Ascending aorta (tissue), 2 donors: Measurements from ENCODE around the gene GRM7. TPM values are rescaled to one million over a fixed set of nuclear protein-coding genes. Genes with fewer than 3 reads are reported as not detected.

Experiments
- DNase-seq, 2 donors: peaks; one replicate each; pipeline ENCODE4 v3.0.0-alpha.2; 2019; ENCODE audit warnings: low spot score in 2 of 2
- H3K27ac ChIP-seq, 2 donors: fragments of 200-600 bp; sonication (generic); one replicate each; pipeline ENCODE4 v1.5.1; 2016 to 2017; ENCODE audit warnings: mild to moderate bottlenecking in 1 of 2
- H3K27me3 ChIP-seq: fragments of 200-600 bp; sonication (generic); one replicate; pipeline ENCODE4 v1.5.1; 2017
- H3K36me3 ChIP-seq, 2 donors: fragments of 200-600 bp; sonication (generic); one replicate each; pipeline ENCODE4 v1.5.1; 2016
- H3K4me1 ChIP-seq, 2 donors: fragments of 200-600 bp; sonication (generic); one replicate each; pipeline ENCODE4 v1.5.1; 2016 to 2017; ENCODE audit warnings: mild to moderate bottlenecking in 1 of 2
- H3K4me3 ChIP-seq, 2 donors: fragments of 200-600 bp; sonication (generic); one replicate each; pipeline ENCODE4 v1.5.1; 2016 to 2017; ENCODE audit warnings: mild to moderate bottlenecking in 1 of 2
- H3K9me3 ChIP-seq, 2 donors: fragments of 200-600 bp; sonication (generic); one replicate each; pipeline ENCODE4 v1.5.1; 2016
- CTCF ChIP-seq, 3 experiments: fragments of 200-600 bp in 2 of 3; fragments of 450-650 bp in 1 of 3; sonication (generic) in 2 of 3; IDR thresholded peaks; one replicate each; pipeline ENCODE4 v1.5.1; 2016 to 2019; ENCODE audit warnings: antibody characterized with exemption in 3 of 3, mild to moderate bottlenecking in 1 of 3, moderate library complexity in 1 of 3
- intact Hi-C: fragments of 100-400 bp; cut with DNase I; formaldehyde crosslinking; loops from one replicate; pipeline ENCODE4 v1.15.1; 2023
- total RNA-seq: library from RNA; depleted of rRNA; stranded (reverse); fragments of >200 nt; gene quantifications from one replicate; pipeline ENCODE4 v1.1.0, GENCODE V29; 2016

GRM7 gene
- total RNA-seq, 1 donor from 2014 or later: 4.8 TPM

GRCh38 chr3:7433073-7433472, 572.2 kb downstream of the GRM7 start:
- Histone ChIP-seq H3K36me3 (no peaks in the 10 kb centered on the region), H3K4me3 (no peak overlapping the region), H3K27me3 (no peaks in the 10 kb centered on the region), H3K27ac (no peak overlapping the region), H3K9me3 (peaks cover 0 to 6% of the 10 kb centered on the region in 2 donors), H3K4me1 (no peaks in the 10 kb centered on the region)
- no peak for DNase-seq
- no peak for TF ChIP-seq CTCF (IDR thresholded peaks at IDR 0.05)
- intact Hi-C loops: no loop called here

- Histone ChIP-seq H3K27me3 (no peaks in the 10 kb centered on the region), H3K4me1 (no peaks in the 10 kb centered on the region), H3K27ac (no peak overlapping the region), H3K4me3 (no peak overlapping the region), H3K9me3 (peaks cover 0 to 6% of the 10 kb centered on the region in 2 donors), H3K36me3 (no peaks in the 10 kb centered on the region)
- intact Hi-C loops: no loop called here
- no peak for TF ChIP-seq CTCF (IDR thresholded peaks at IDR 0.05)
- no peak for DNase-seq
Observed at GRCh38 chr3:7436542-7436941, 575.6 kb downstream of the GRM7 start.

GRCh38 chr3:7437231-7437630, 576.3 kb downstream of the GRM7 start:
- Histone ChIP-seq H3K9me3 (peaks cover 0 to 6% of the 10 kb centered on the region in 2 donors), H3K27ac (no peak overlapping the region), H3K4me3 (no peak overlapping the region), H3K4me1 (no peaks in the 10 kb centered on the region), H3K36me3 (no peaks in the 10 kb centered on the region), H3K27me3 (no peaks in the 10 kb centered on the region)
- intact Hi-C loops: no loop called here
- no peak for DNase-seq
- TF ChIP-seq CTCF (IDR thresholded peaks at IDR 0.05): no peak

GRCh38 chr3:7439101-7439680, 578.3 kb downstream of the GRM7 start:
- H3K36me3 ChIP-seq: no peaks in the 10 kb centered on the region

GRCh38 chr3:7444886-7445285, 584.0 kb downstream of the GRM7 start:
- intact Hi-C loops: no loop called here
- DNase-seq: no peak
- Histone ChIP-seq H3K27ac (no peak overlapping the region), H3K4me1 (no peaks in the 10 kb centered on the region), H3K4me3 (no peak overlapping the region), H3K27me3 (no peaks in the 10 kb centered on the region), H3K36me3 (no peaks in the 10 kb centered on the region), H3K9me3 (no peaks in the 10 kb centered on the region)
- TF ChIP-seq CTCF (IDR thresholded peaks at IDR 0.05): no peak

More at GRCh38 chr3:7439101-7439680, 578.3 kb downstream of the GRM7 start:
- no peak for DNase-seq
- intact Hi-C loops: no loop called here
- Histone ChIP-seq H3K27me3 (no peaks in the 10 kb centered on the region), H3K4me3 (no peak overlapping the region), H3K27ac (no peak overlapping the region), H3K4me1 (no peaks in the 10 kb centered on the region), H3K9me3 (no peaks in the 10 kb centered on the region)
- no peak for TF ChIP-seq CTCF (IDR thresholded peaks at IDR 0.05)

- Histone ChIP-seq H3K36me3 (no peaks in the 10 kb centered on the region), H3K27ac (no peak overlapping the region), H3K27me3 (no peaks in the 10 kb centered on the region), H3K4me3 (no peak overlapping the region), H3K9me3 (no peaks in the 10 kb centered on the region), H3K4me1 (no peaks in the 10 kb centered on the region)
- no peak for TF ChIP-seq CTCF (IDR thresholded peaks at IDR 0.05)
- intact Hi-C loops: no loop called here
- no peak for DNase-seq
Observed at GRCh38 chr3:7445331-7445730, 584.4 kb downstream of the GRM7 start.
